Left ventricle myocardium superior (tissue), 1 donor: ENCODE results near the gene ANKRD10. TPM values are rescaled to one million over a fixed set of nuclear protein-coding genes. Genes with fewer than 3 reads are reported as not detected.
"Not testable (repeated sequence)": the region's sequence is repeated elsewhere in the genome, so short reads cannot be mapped to it uniquely, and the experiment has no call there.

ENCODE experiments used
- ATAC-seq: fragments of 200-7000 bp; cut with Tn5 transposase; one replicate; pipeline ENCODE4 v1.9.1; 2020; ENCODE audit warnings: mild to moderate bottlenecking, moderate library complexity
- DNase-seq: peaks from one replicate; pipeline ENCODE4 v3.0.0-alpha.2; 2020
- intact Hi-C: fragments of 100-400 bp; cut with micrococcal nuclease; formaldehyde crosslinking; loops from one replicate; pipeline ENCODE4 v1.11.0; 2022
- total RNA-seq: library from RNA; stranded (reverse); fragmentation: NEBNext Ultra II Directional; extraction: Animal tissue kit (Norgen Biotek cat#: 25700); gene quantifications from one replicate; pipeline ENCODE4 v1.2.1, GENCODE V29; 2021
- donor health status: DM: no; HTN: yes; CAD: no; lungs with severe emphysema.

The ANKRD10 gene
- total RNA-seq, 1 donor from 2014 or later, result 49.4 TPM

DNA sequence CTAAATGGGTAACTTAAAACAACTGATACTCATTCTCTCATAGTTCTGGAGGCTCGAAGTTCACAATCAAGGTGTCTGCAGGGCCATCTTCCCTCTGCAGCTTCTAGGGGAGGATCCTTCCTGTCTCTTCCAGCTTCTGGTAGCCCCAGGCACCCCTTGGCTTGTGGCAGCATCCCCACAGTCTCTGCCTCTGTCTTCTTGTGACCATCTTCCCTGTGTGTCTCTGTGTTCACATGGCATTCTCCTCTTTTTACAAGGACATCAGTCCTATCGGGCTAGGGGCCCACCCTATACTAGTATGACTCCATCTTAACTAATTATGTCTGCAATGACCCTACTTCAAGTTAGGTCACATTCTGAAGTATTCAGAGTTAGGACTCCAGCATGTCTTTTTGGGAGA lies 73.5 kb downstream of the ANKRD10 start:
- DNase-seq, result no peak
- intact Hi-C loops, result no loop called here
- ATAC-seq, result no peak

GRCh38 chr13:110838867-110839538 lies 75.9 kb downstream of the ANKRD10 start:
- ATAC-seq, result no peak
- intact Hi-C loops, result no loop called here
- DNase-seq, result no peak

DNA sequence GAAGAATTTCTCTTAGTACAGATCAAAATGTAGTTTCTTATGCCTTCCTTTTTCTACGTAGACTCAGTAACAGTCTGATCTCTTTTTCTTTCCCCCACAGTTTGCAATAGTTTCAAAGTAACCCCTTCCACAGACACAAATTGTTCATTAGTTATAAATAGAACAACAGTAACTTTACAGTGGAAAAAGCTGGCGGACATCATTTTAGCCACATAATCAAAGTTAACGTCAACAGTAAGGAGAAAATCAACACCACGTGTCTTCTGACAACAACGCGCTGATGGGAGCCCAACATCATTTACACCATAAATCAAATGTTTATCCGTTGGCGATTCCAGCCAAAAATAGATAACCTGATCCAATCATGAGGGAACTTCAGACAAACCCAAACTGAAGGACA lies 76.8 kb downstream of the ANKRD10 start:
- intact Hi-C loops, result no loop called here

DNA sequence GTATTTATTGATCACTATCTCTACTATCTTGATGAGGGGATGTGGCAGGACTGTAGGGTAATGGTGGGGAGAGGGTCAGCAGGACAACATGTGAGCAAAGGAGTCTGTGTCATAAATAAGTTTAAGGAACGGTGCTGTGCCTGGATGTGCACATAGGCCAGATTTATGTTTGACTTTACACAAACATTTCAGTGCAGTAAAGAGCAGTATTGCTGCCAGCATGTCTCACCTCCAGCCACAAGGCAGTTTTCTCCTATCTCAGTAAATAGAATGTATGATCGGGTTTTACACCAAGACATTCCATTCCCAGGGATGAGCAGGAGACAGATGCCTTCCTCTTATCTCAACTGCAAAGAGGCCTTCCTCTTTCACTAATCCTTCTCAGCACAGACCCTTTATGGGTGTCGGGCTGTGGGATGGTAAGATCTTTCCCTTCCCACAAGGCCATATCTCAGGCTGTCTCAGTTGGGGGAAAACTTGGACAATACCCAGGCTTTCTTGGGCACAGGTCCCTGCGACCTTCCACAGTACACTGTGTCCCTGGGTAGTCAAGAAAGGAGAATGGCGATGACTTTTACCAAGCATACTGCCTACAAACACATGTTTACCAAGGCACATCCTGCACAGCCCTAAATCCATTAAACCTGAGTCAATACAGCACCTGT lies 77.3 kb downstream of the ANKRD10 start:
- ATAC-seq, intact Hi-C loops: not testable (repeated sequence)

More for the DNA sequence above, 76.8 kb downstream of the ANKRD10 start:
- no peak for ATAC-seq
- no peak for DNase-seq

GRCh38 chr13:110836605-110836903 lies 78.3 kb downstream of the ANKRD10 start:
- intact Hi-C loops, result no loop called here
- no peak for ATAC-seq
- no peak for DNase-seq

More for the DNA sequence above, 77.3 kb downstream of the ANKRD10 start:
- DNase-seq, result not testable (repeated sequence)

DNA sequence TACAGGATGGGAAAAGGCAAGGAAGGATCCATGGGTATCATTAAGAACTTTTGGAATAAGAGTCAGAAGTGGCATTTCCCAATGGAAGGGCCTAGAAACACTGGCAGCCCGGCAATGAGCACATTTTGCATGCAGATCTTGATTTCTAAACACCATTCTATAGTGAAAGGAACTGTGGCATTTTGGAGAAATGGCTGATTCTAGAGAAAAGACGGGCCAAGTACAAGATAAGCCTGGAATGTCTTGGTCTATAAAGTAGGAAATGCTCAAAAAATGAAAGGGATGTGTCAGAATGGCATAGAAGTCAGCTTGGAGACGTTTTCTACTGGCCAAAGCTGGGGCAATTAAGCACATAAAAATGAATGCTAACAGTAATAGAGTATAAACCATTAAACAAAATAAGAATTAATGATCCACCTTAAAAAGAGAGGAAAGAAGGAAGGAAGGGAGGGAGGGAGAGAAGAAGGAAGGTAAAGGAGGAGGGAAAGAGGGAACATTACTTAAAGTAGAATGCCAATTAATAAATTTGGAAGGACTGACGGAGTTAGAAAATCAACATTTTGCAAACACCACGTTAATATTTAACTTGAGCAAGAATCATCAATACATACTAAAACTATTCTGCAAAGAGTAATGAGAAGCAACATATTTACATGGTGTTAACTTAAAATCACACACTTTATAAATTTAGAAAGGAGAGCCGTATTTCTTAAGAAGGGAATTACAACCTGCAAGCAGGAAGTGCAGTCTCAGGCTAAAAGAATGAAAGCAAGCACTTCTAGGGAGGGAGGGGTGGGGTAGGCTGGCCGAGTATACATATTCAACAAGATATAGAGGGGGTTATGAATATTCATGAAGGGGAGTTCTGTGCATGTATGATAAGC lies 78.9 kb downstream of the ANKRD10 start:
- ATAC-seq, result no peak
- no peak for DNase-seq
- intact Hi-C loops, result no loop called here

GRCh38 chr13:110834572-110834971 lies 80.3 kb downstream of the ANKRD10 start:
- intact Hi-C loops, result no loop called here
- no peak for ATAC-seq
- DNase-seq, result no peak

DNA sequence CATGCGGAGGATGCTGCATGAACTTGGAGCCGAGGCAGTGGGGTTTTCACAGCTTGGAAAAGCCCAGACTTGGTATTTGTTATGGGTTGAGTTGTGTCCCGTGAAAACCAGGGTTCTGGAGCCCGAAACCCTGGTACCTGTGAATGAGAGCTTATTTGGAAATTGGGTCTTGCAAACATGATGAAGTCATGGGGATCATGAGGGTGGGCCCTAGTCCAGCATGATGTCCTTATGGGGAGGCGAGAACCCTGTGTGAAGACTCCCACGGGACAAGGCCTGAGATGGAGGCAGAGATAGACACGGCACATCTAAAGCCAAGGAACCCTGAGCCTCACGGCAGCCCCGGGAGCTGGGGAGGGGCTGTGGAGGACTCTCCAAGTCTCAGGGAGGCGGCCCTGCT lies 82.3 kb downstream of the ANKRD10 start:
- DNase-seq (no peak), ATAC-seq (no peak)
- intact Hi-C loops, result no loop called here

GRCh38 chr13:110832205-110832479 lies 82.7 kb downstream of the ANKRD10 start:
- DNase-seq (no peak), ATAC-seq (no peak)
- intact Hi-C loops, result no loop called here

DNA sequence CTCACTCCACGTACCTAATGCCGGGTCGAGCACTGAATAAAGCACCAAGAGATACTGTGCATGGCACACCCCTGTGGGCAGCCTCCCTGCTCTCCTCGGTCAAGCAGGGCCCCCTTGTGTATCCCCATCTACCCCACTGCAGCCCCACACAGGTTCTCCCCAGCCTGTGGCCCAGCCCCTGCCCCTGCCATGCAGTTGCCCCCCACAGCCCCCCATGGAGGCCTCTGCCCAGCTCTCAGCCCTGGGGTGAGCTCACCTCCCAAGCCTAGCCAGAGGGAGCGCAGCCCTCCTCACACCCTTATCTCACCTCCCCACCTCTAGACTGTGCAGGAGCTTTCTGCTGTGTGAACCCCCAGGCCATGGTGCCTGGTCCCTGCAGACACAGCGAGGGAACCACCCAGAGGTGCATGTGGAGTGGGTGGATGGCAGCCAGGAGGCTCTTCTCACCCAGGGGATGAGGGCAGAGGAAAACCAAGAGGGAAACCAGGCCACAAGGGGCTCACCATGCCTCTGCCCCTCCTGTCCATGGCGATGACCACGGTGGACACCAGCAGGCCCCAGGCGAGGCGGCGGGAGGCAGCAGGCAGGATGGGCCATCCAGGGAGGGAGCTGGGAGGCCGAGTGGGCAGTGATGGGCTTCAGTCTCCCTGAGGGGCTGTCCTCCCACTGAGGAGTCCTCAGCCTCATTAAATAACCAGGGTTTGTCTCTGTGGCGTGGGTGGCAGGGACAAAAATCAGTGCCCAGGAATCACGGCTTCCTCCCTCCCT lies 83.2 kb downstream of the ANKRD10 start:
- intact Hi-C loops, result no loop called here
- ATAC-seq, result no peak
- no peak for DNase-seq

- ATAC-seq (no peak), DNase-seq (no peak)
- intact Hi-C loops, result no loop called here
Measured at GRCh38 chr13:110830800-110831371, 84.0 kb downstream of the ANKRD10 start.

DNA sequence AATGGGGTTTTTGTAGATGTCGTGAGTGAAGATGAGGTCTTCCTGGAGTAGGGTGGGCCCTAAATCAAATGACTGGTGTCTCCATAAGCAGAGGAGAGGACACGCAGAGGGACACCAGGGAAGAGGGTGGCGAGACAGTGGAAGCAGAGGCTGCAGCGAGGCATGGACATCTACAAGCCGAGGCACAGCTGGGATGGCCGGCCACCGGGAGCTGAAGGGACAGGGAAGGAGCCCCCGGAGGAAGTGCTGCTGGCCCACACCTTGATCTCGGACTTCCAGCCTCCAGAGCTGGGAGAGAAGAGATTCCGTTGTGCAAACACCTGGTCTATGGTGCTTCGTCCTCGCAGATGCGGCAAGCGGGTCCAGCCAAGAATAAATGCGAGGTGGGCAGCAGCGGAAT lies 84.5 kb downstream of the ANKRD10 start:
- ATAC-seq, result no peak
- intact Hi-C loops, result no loop called here
- DNase-seq, result no peak

GRCh38 chr13:110829486-110829885 lies 85.4 kb downstream of the ANKRD10 start:
- intact Hi-C loops, result no loop called here
- ATAC-seq (no peak), DNase-seq (no peak)

DNA sequence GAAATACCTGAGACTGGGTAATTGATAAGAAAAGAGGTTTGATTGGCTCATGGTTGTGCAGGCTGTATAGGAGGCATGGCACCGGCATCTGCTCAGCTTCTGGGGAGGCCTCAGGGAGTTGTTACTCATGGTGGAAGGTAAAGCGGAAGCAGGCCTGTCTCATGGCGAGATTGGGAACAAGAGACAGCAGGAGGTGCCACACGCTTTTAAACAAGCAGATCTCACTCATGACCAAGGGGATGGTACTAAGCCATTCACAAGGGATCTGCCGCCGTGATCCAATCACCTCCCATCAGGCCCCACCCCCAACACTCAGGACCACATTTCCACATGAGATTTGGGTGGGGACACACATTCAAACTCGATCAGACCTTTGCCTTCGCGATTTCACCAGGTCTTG lies 86.2 kb downstream of the ANKRD10 start:
- intact Hi-C loops, result no loop called here
- DNase-seq, result no peak
- no peak for ATAC-seq

Other genes starting within 250 kb of the ANKRD10 start
- gene CARS2, start 209.0 kb downstream of the ANKRD10 start, total RNA-seq, result 54.5 TPM
- 7.7 TPM for gene ING1, start 201.4 kb downstream of the ANKRD10 start, total RNA-seq
- gene ARHGEF7, start 200.2 kb upstream of the ANKRD10 start, total RNA-seq, result 56.2 TPM